ENCODE measurements around the gene NAA40. TPM values are rescaled to one million over a fixed set of nuclear protein-coding genes. Genes with fewer than 3 reads are reported as not detected.

NAA40 gene
- total and polyA plus RNA-seq, 12 donors: 13.0 to 38.8 (median 19.7) TPM

GRCh38 chr11:63991558-63991957 lies 52.8 kb downstream of the NAA40 start:
- peaks cover 0 to 84% (median 21%) of the 10 kb centered on the region in 9 donors for H3K36me3 ChIP-seq
- H3K4me1 ChIP-seq: peaks cover 0 to 34% (median 19%) of the 10 kb centered on the region in 9 donors
- no peaks in the 10 kb centered on the region for H3K9me3 ChIP-seq
- ATAC-seq: no peak
- intact Hi-C loops (cut with DNase I): no loop called here
- no peak for TF ChIP-seq CTCF (IDR thresholded peaks at IDR 0.05)
- no peak overlapping the region for H3K27ac ChIP-seq
- no peaks in the 10 kb centered on the region for H3K27me3 ChIP-seq
- no peak for DNase-seq
- 90 to 93% methylated on average over 10 of the region's 10 CpGs for WGBS, 2 donors
- no peak overlapping the region for H3K4me3 ChIP-seq

GRCh38 chr11:63993100-63993499 lies 54.3 kb downstream of the NAA40 start:
- intact Hi-C loops (cut with DNase I): no loop called here
- DNase-seq (no peak), ATAC-seq (no peak)
- peaks cover 0 to 18% (median 5%) of the 10 kb centered on the region in 9 donors for H3K4me1 ChIP-seq
- TF ChIP-seq CTCF (IDR thresholded peaks at IDR 0.05): no peak
- H3K9me3 ChIP-seq: no peaks in the 10 kb centered on the region
- peaks cover 0 to 99% (median 34%) of the 10 kb centered on the region in 9 donors for H3K36me3 ChIP-seq
- H3K27me3 ChIP-seq: no peaks in the 10 kb centered on the region
- 79 to 86% methylated on average over 5 of the region's 5 CpGs for WGBS, 2 donors
- no peak overlapping the region for H3K4me3 ChIP-seq
- H3K27ac ChIP-seq: no peak overlapping the region

- H3K27ac ChIP-seq: no peak overlapping the region
- DNase-seq: no peak
- intact Hi-C loops (cut with DNase I): no loop called here
- peak in 6 of 8 donors; percentile 29 to 61 (median 48) for ATAC-seq
- H3K27me3 ChIP-seq: no peaks in the 10 kb centered on the region
- peaks cover 0 to 95% (median 28%) of the 10 kb centered on the region in 9 donors for H3K36me3 ChIP-seq
- 57 to 67% methylated on average over 6 of the region's 6 CpGs for WGBS, 2 donors
- no peak for TF ChIP-seq CTCF (IDR thresholded peaks at IDR 0.05)
- H3K4me1 ChIP-seq: peaks cover 0 to 18% (median 4%) of the 10 kb centered on the region in 9 donors
- H3K9me3 ChIP-seq: no peaks in the 10 kb centered on the region
- H3K4me3 ChIP-seq: no peak overlapping the region
These were observed 55.2 kb downstream of the NAA40 start for GRCh38 chr11:63993993-63994392.

GRCh38 chr11:63996512-63996911 lies 57.7 kb downstream of the NAA40 start:
- no peak for DNase-seq
- intact Hi-C loops (cut with DNase I): no loop called here
- H3K27ac ChIP-seq: no peak overlapping the region
- peaks cover 19 to 42% (median 27%) of the 10 kb centered on the region in 9 donors for H3K4me1 ChIP-seq
- peaks cover 0 to 21% (median 0%) of the 10 kb centered on the region in 7 donors for H3K27me3 ChIP-seq
- H3K4me3 ChIP-seq: no peak overlapping the region
- H3K36me3 ChIP-seq: peaks cover 0 to 71% (median 21%) of the 10 kb centered on the region in 9 donors
- 91% methylated on average over 18 of the region's 18 CpGs for WGBS, 2 donors
- H3K9me3 ChIP-seq: no peaks in the 10 kb centered on the region
- no peak for ATAC-seq
- TF ChIP-seq CTCF (IDR thresholded peaks at IDR 0.05): no peak
